CD4-positive, alpha-beta T cell (primary cell): ENCODE measurements around the gene CNRIP1. TPM values are rescaled to one million over a fixed set of nuclear protein-coding genes. Genes with fewer than 3 reads are reported as not detected.
A peak's percentile ranks its signal among the peaks of the same experiment; 100 is the strongest.

Experiments used
- ATAC-seq: fragments of 200-7000 bp; cut with Tn5 transposase; one replicate; pipeline ENCODE4 v1.10.0; 2022; ENCODE audit warnings: mild to moderate bottlenecking; ENCODE audit not compliant: poor library complexity
- CTCF ChIA-PET: fragments of 350-600 bp; sonication (Branson Sonifier 250); formaldehyde crosslinking; loops from one replicate; lab custom pipeline; 2021; ENCODE audit warnings: antibody characterized with exemption, inconsistent platforms; lab: Charles Lee
- POLR2A ChIA-PET: fragments of 350-600 bp; sonication (Branson Sonifier 250); formaldehyde crosslinking; loops from one replicate; lab custom pipeline; 2021; ENCODE audit warnings: antibody characterized with exemption, inconsistent platforms; lab: Charles Lee
- DNase-seq, 14 experiments: peaks; one replicate each; pipeline ENCODE4 v3.0.0-alpha.2; 2013 to 2020; ENCODE audit warnings: mixed read lengths in 2 of 14
- H3K27ac ChIP-seq, 2 donors: one replicate each; pipeline versions ENCODE4 v1.5.1 to v1.7.0; 2013; ENCODE audit warnings: low read length in 2 of 2, low read depth in 1 of 2, mild to moderate bottlenecking in 1 of 2
- H3K27me3 ChIP-seq, 2 experiments: 1 replicate in 1 of 2; 2 replicates in 1 of 2; pipeline versions ENCODE4 v1.6.1 to v1.7.0; 2013; ENCODE audit warnings: low read length in 2 of 2, control low read depth in 1 of 2, mild to moderate bottlenecking in 1 of 2, moderate library complexity in 1 of 2; ENCODE audit not compliant: insufficient read depth in 2 of 2, control insufficient read depth in 1 of 2
- H3K36me3 ChIP-seq: one replicate; pipeline ENCODE4 v1.6.1; 2013; ENCODE audit warnings: low read length, control low read depth; ENCODE audit not compliant: insufficient read depth
- H3K4me1 ChIP-seq: one replicate; pipeline ENCODE4 v1.6.1; 2013; ENCODE audit warnings: low read length, control low read depth; ENCODE audit not compliant: insufficient read depth
- H3K4me3 ChIP-seq: one replicate; pipeline ENCODE4 v1.5.1; 2013; ENCODE audit warnings: mild to moderate bottlenecking, low read length, moderate library complexity
- H3K9me3 ChIP-seq, 2 experiments: 1 replicate in 1 of 2; 2 replicates in 1 of 2; pipeline versions ENCODE4 v1.6.1 to v1.7.0; 2013; ENCODE audit warnings: low read length in 2 of 2, mild to moderate bottlenecking in 2 of 2, control low read depth in 1 of 2, moderate library complexity in 1 of 2; ENCODE audit not compliant: control insufficient read depth in 1 of 2, insufficient read depth in 1 of 2
- H3K27ac Mint-ChIP-seq: one replicate; pipeline ENCODE4 v1.8.0; 2020; ENCODE audit warnings: mixed read lengths
- H3K27me3 Mint-ChIP-seq: one replicate; pipeline ENCODE4 v1.8.0; 2021; ENCODE audit warnings: mixed read lengths
- H3K36me3 Mint-ChIP-seq: one replicate; pipeline ENCODE4 v1.8.0; 2021; ENCODE audit warnings: low read depth, mixed read lengths
- H3K4me1 Mint-ChIP-seq: one replicate; pipeline ENCODE4 v1.8.0; 2021; ENCODE audit warnings: low read depth, mixed read lengths
- H3K4me3 Mint-ChIP-seq: one replicate; pipeline ENCODE4 v1.8.0; 2020; ENCODE audit warnings: mild to moderate bottlenecking, mixed read lengths
- H3K9me3 Mint-ChIP-seq: one replicate; pipeline ENCODE4 v1.8.0; 2020; ENCODE audit warnings: mixed read lengths
- intact Hi-C, 2 experiments: fragments of 100-400 bp; cut with DNase I in 1 of 2; cut with micrococcal nuclease in 1 of 2; formaldehyde crosslinking; loops; one replicate each; pipeline versions ENCODE4 v1.15.1 to v1.9.0; 2023 to 2025; cut with DNase I, micrococcal nuclease
- total RNA-seq, 174 experiments: library from RNA in 2 of 174; stranded (reverse) in 2 of 174; gene quantifications; one replicate each; pipeline ENCODE4 v1.2.3 and lab custom pipeline; 2021 to 2026
- TF ChIP-seq, protein P1 (sequence below): fragments of 200-600 bp; IDR thresholded peaks from one replicate; pipeline ENCODE4 v1.8.0; 2022; ENCODE audit warnings: antibody characterized with exemption, mild to moderate bottlenecking

Gene CNRIP1
- total RNA-seq, 2 experiments from 2014 or later: not detected

DNA sequence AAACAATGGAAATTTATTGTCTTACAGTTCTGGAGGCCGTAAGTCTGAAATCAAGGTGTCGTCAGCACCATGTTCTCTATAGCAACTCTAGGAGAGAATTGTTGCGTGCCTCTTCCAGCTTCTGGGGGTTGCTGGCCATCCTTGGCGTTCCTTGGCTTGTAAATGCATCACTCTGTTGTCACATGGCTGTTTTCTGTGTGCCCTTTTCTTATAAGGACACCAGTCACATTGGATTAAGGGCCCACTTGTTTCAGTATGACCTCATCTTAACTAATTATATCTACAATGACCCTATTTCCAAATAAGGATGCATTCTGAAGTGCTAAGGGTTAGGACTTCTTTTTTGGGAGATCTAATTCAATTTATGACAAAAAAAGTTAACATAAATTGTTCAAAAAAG lies 44.0 kb upstream of the CNRIP1 start:
- ATAC-seq (no peak), DNase-seq (no peak)
- no peaks in the 10 kb centered on the region for H3K36me3 Mint-ChIP-seq
- Histone ChIP-seq H3K4me1 (peaks cover 7% of the 10 kb centered on the region), H3K27me3 (no peaks in the 10 kb centered on the region), H3K4me3 (no peak overlapping the region), H3K9me3 (no peaks in the 10 kb centered on the region), H3K36me3 (no peaks in the 10 kb centered on the region), H3K27ac (no peak overlapping the region)
- peaks cover 20% of the 10 kb centered on the region for H3K27me3 Mint-ChIP-seq
- intact Hi-C loops: loop anchor here in 1 of 2 experiments (5.0 kb wide), 1 partner anchor 564 kb away; no protein-coding TSS in a partner anchor
- ChIA-PET CTCF (no interaction called here), POLR2A (no interaction called here)
- no peak overlapping the region for H3K4me3 Mint-ChIP-seq
- TF ChIP-seq, protein P1, sequence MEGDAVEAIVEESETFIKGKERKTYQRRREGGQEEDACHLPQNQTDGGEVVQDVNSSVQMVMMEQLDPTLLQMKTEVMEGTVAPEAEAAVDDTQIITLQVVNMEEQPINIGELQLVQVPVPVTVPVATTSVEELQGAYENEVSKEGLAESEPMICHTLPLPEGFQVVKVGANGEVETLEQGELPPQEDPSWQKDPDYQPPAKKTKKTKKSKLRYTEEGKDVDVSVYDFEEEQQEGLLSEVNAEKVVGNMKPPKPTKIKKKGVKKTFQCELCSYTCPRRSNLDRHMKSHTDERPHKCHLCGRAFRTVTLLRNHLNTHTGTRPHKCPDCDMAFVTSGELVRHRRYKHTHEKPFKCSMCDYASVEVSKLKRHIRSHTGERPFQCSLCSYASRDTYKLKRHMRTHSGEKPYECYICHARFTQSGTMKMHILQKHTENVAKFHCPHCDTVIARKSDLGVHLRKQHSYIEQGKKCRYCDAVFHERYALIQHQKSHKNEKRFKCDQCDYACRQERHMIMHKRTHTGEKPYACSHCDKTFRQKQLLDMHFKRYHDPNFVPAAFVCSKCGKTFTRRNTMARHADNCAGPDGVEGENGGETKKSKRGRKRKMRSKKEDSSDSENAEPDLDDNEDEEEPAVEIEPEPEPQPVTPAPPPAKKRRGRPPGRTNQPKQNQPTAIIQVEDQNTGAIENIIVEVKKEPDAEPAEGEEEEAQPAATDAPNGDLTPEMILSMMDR: no peak
- H3K9me3 Mint-ChIP-seq: no peaks in the 10 kb centered on the region
- peaks cover 14% of the 10 kb centered on the region for H3K4me1 Mint-ChIP-seq
- no peak overlapping the region for H3K27ac Mint-ChIP-seq

DNA sequence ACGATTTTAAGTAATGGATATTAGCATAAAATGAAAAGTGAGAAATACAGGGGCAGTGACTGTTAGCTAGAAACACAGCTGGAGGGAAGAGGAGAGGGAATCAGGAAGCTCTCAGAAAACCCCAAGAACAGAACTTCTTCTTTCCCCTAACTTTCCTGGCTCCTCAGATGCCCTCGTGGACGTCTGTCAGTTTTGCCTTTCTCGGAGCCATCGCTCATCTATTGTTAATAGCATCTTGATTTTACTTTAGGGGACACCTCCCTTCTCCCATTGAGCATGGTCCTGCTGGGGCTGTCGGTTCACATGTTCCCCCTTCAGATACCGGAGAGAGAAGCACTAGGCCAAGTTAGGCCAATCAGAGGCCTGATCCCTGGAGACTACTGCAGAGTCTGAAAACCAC lies 43.0 kb upstream of the CNRIP1 start:
- H3K9me3 ChIP-seq: no peaks in the 10 kb centered on the region
- H3K27me3 Mint-ChIP-seq: peaks cover 20% of the 10 kb centered on the region
- ATAC-seq: no peak
- ChIA-PET POLR2A (no interaction called here), CTCF (interaction anchor here (0.5 kb wide), 1 partner anchor 105 kb away, joined by 3 read pairs; no protein-coding TSS in a partner anchor)
- peaks cover 14% of the 10 kb centered on the region for H3K4me1 Mint-ChIP-seq
- H3K27ac Mint-ChIP-seq: no peak overlapping the region
- intact Hi-C loops: loop anchor here (1.0 to 5.0 kb wide), 2 partner anchors 79 to 565 kb away; no protein-coding TSS in a partner anchor
- H3K4me3 ChIP-seq: no peak overlapping the region
- H3K27ac ChIP-seq: no peak overlapping the region
- no peaks in the 10 kb centered on the region for H3K9me3 Mint-ChIP-seq
- H3K36me3 ChIP-seq: no peaks in the 10 kb centered on the region
- peaks cover 7% of the 10 kb centered on the region for H3K4me1 ChIP-seq
- no peaks in the 10 kb centered on the region for H3K27me3 ChIP-seq
- H3K36me3 Mint-ChIP-seq: no peaks in the 10 kb centered on the region
- TF ChIP-seq, protein P1: no peak
- no peak overlapping the region for H3K4me3 Mint-ChIP-seq
- peak in 1 of 14 experiments; percentile 25 for DNase-seq

GRCh38 chr2:68362069-68362468 lies 42.3 kb upstream of the CNRIP1 start:
- no peaks in the 10 kb centered on the region for H3K36me3 ChIP-seq
- CTCF ChIA-PET: no interaction called here
- DNase-seq (peak; percentile 66 to 92 (median 74)), ATAC-seq (peak; percentile 98)
- POLR2A ChIA-PET: no interaction called here
- no peaks in the 10 kb centered on the region for H3K36me3 Mint-ChIP-seq
- H3K9me3 Mint-ChIP-seq: no peaks in the 10 kb centered on the region
- H3K4me3 ChIP-seq: no peak overlapping the region
- H3K4me1 ChIP-seq: peaks cover 7% of the 10 kb centered on the region
- H3K27ac Mint-ChIP-seq: no peak overlapping the region
- peak overlapping the region; percentile 81 for H3K4me3 Mint-ChIP-seq
- H3K9me3 ChIP-seq: no peaks in the 10 kb centered on the region
- no peak overlapping the region for H3K27ac ChIP-seq
- intact Hi-C loops: loop anchor here (1.0 to 5.0 kb wide), 2 partner anchors 79 to 565 kb away; no protein-coding TSS in a partner anchor
- H3K27me3 Mint-ChIP-seq: peaks cover 20% of the 10 kb centered on the region
- no peaks in the 10 kb centered on the region for H3K27me3 ChIP-seq
- peaks cover 14% of the 10 kb centered on the region for H3K4me1 Mint-ChIP-seq
- TF ChIP-seq, protein P1: peak; percentile 82
